KMS-11 (cell line): ENCODE measurements around the gene C10orf62.

Experiments
- H2AFZ ChIP-seq: fragments of 200-600 bp; sonication (generic); 2 replicates; pipeline ENCODE4 v1.6.1; 2016; ENCODE audit warnings: antibody characterized with exemption, mixed run types, low read depth
- H3K27ac ChIP-seq: fragments of 200-600 bp; sonication (generic); 2 replicates; pipeline ENCODE4 v1.6.1; 2016; ENCODE audit warnings: mild to moderate bottlenecking, mixed run types
- H3K27me3 ChIP-seq: fragments of 200-600 bp; sonication (generic); 2 replicates; pipeline ENCODE4 v1.6.1; 2017; ENCODE audit warnings: mild to moderate bottlenecking, low read depth, mixed run types, moderate library complexity; ENCODE audit not compliant: insufficient read depth
- H3K36me3 ChIP-seq: fragments of 200-600 bp; sonication (generic); 2 replicates; pipeline ENCODE4 v1.6.1; 2017; ENCODE audit warnings: mild to moderate bottlenecking, mixed run types; ENCODE audit not compliant: insufficient read depth
- H3K4me1 ChIP-seq: fragments of 200-600 bp; sonication (generic); 2 replicates; pipeline ENCODE4 v1.6.1; 2016; ENCODE audit warnings: mild to moderate bottlenecking, low read depth, mixed run types; ENCODE audit not compliant: poor library complexity, severe bottlenecking
- H3K4me2 ChIP-seq: fragments of 200-600 bp; sonication (generic); 2 replicates; pipeline ENCODE4 v1.7.0; 2016; ENCODE audit warnings: mild to moderate bottlenecking, mixed run types
- H3K4me3 ChIP-seq: fragments of 200-600 bp; sonication (generic); IDR thresholded peaks from 2 replicates; pipeline ENCODE4 v1.6.1; 2017; ENCODE audit warnings: low read depth, low read length, mixed read lengths; ENCODE audit not compliant: insufficient read depth
- H3K79me2 ChIP-seq: fragments of 200-600 bp; sonication (generic); 2 replicates; pipeline ENCODE4 v1.6.1; 2016; ENCODE audit warnings: low read depth, mixed run types; ENCODE audit not compliant: insufficient read depth
- H3K9ac ChIP-seq: fragments of 200-600 bp; sonication (generic); 2 replicates; pipeline ENCODE4 v1.6.1; 2016; ENCODE audit warnings: mild to moderate bottlenecking, mixed run types
- H4K20me1 ChIP-seq: fragments of 200-600 bp; sonication (generic); 2 replicates; pipeline ENCODE4 v1.6.1; 2016; ENCODE audit warnings: mild to moderate bottlenecking, mixed run types; ENCODE audit not compliant: insufficient read depth
- CTCF ChIP-seq: fragments of 200-600 bp; sonication (generic); conservative IDR thresholded peaks from 2 replicates; pipeline ENCODE4 v1.6.1; 2017; ENCODE audit warnings: low read depth, mild to moderate bottlenecking, antibody characterized with exemption, low read length, moderate library complexity, mixed read lengths

The C10orf62 gene

GRCh38 chr10:97590082-97590747, 694 bp downstream of the C10orf62 start:
- Histone ChIP-seq H2AFZ (no peak overlapping the region), H3K4me1 (no peaks in the 10 kb centered on the region), H3K4me3 (no peak overlapping the region), H3K36me3 (no peaks in the 10 kb centered on the region), H3K9ac (no peak overlapping the region), H3K4me2 (no peak overlapping the region), H3K27ac (no peak overlapping the region), H4K20me1 (no peaks in the 10 kb centered on the region), H3K79me2 (no peaks in the 10 kb centered on the region), H3K27me3 (no peaks in the 10 kb centered on the region)
- no peak for TF ChIP-seq CTCF

GRCh38 chr10:97590748-97591495, 1.4 kb downstream of the C10orf62 start:
- TF ChIP-seq CTCF = no peak
- H3K4me1 ChIP-seq = no peaks in the 10 kb centered on the region
- no peak overlapping the region for H2AFZ ChIP-seq
- H3K4me2 ChIP-seq = no peak overlapping the region
- H3K4me3 ChIP-seq = no peak overlapping the region
- H4K20me1 ChIP-seq = no peaks in the 10 kb centered on the region
- no peak overlapping the region for H3K27ac ChIP-seq
- H3K9ac ChIP-seq = no peak overlapping the region
- no peaks in the 10 kb centered on the region for H3K36me3 ChIP-seq
- no peaks in the 10 kb centered on the region for H3K79me2 ChIP-seq
- H3K27me3 ChIP-seq = no peaks in the 10 kb centered on the region

GRCh38 chr10:97593421-97593820, 3.9 kb downstream of the C10orf62 start:
- no peaks in the 10 kb centered on the region for H4K20me1 ChIP-seq
- no peaks in the 10 kb centered on the region for H3K79me2 ChIP-seq
- H3K4me3 ChIP-seq = no peak overlapping the region
- no peak overlapping the region for H3K4me2 ChIP-seq
- no peaks in the 10 kb centered on the region for H3K27me3 ChIP-seq
- no peak overlapping the region for H2AFZ ChIP-seq
- no peak for TF ChIP-seq CTCF
- no peak overlapping the region for H3K27ac ChIP-seq
- no peaks in the 10 kb centered on the region for H3K36me3 ChIP-seq
- H3K4me1 ChIP-seq = peaks cover 9% of the 10 kb centered on the region
- no peak overlapping the region for H3K9ac ChIP-seq

GRCh38 chr10:97596101-97597082, 6.9 kb downstream of the C10orf62 start:
- Histone ChIP-seq H3K79me2 (no peaks in the 10 kb centered on the region), H3K27ac (no peak overlapping the region), H2AFZ (no peak overlapping the region), H4K20me1 (no peaks in the 10 kb centered on the region), H3K4me3 (no peak overlapping the region), H3K9ac (no peak overlapping the region), H3K4me1 (peaks cover 9% of the 10 kb centered on the region), H3K36me3 (no peaks in the 10 kb centered on the region), H3K27me3 (no peaks in the 10 kb centered on the region), H3K4me2 (no peak overlapping the region)
- TF ChIP-seq CTCF = no peak
